ENCODE results near the gene PCMTD2. TPM values are rescaled to one million over a fixed set of nuclear protein-coding genes. Genes with fewer than 3 reads are reported as not detected.

PCMTD2 gene
- total and polyA plus RNA-seq, 2 of the 13 experiments (the other 11 are each of a cell fraction or from before 2014, with no cell fraction given), result 47.0 to 76.9 TPM

- Histone ChIP-seq H2AFZ (ENCODE audit: low read length) (no peak overlapping the region), H3K9me3 (ENCODE audit: low read length) (no peaks in the 10 kb centered on the region), H3K36me3 (replicated peaks in 1 of 2; ENCODE audit: control insufficient read depth in 1 of 2, insufficient read depth in 2 of 2, low read length in 2 of 2) (no peaks in the 10 kb centered on the region), H3K4me2 (ENCODE audit: low read depth, low read length) (peak overlapping the region; percentile 41), H3K4me3 (replicated peaks in 1 of 3; ENCODE audit: insufficient read depth in 1 of 3, low read depth in 2 of 3, low read length in 3 of 3) (peak overlapping the region in 1 of 3 experiments; percentile 19; a peak in 2 of 6 replicates), H4K20me1 (ENCODE audit: insufficient read depth, low read length) (no peaks in the 10 kb centered on the region), H3K79me2 (ENCODE audit: insufficient read depth, low read length) (no peaks in the 10 kb centered on the region), H3K27ac (ENCODE audit: extremely low read length, insufficient read depth, low read length) (peak overlapping the region; percentile 69), H3K4me1 (ENCODE audit: insufficient read depth, low read length) (peaks cover 90% of the 10 kb centered on the region), H3K27me3 (ENCODE audit: control insufficient read depth in 1 of 2, insufficient read depth in 2 of 2, low read length in 2 of 2) (no peaks in the 10 kb centered on the region), H3K9ac (ENCODE audit: insufficient read depth, low read depth, low read length) (0 out of 2 replicates have a peak overlapping the region, but pooled peaks have one; percentile 0)
- WGBS (ENCODE audit: low lambda C conversion rate), result 69% methylated on average over 7 of the region's 7 CpGs
- ChIA-PET POLR2A (interaction anchor here (0.6 to 9.6 kb wide), 2 partner anchors 16 to 18 kb away, joined by 3 to 157 read pairs; partner anchors contain the start of gene PCMTD2), CTCF (ENCODE audit: low intra/inter-chr PET ratio, low total read pairs) (interaction anchor here (2.9 kb wide), 1 partner anchor 47 kb away, joined by 9 read pairs; no protein-coding TSS in a partner anchor)
- DNase-seq (ENCODE audit: low spot score) (peak; percentile 49), FAIRE-seq (no peak), ATAC-seq (peak; percentile 4; the same call in 2 of the 3 replicates)
- intact Hi-C loops (cut with micrococcal nuclease; ENCODE audit: unreplicated experiment) (loop anchor here (1.0 kb wide), 1 partner anchor 16 kb away; the partner anchor contains the start of gene PCMTD2), in situ Hi-C loops (cut with HindIII; ENCODE audit: extremely low pct_ligation_motif_present, low pct_unique_long_range_greater_than_20kb) (no loop called here)
- BruUV-seq (replicated peaks), result no TSS peak
- TF ChIP-seq MIER3 (CRISPR knock-in tag; IDR thresholded peaks at IDR 0.05; ENCODE audit: borderline replicate concordance) (0 out of 2 replicates have a peak, but pooled peaks have one; percentile 2), TRIM24 (CRISPR knock-in tag; IDR thresholded peaks at IDR 0.05) (0 out of 2 replicates have a peak, but pooled peaks have one; percentile 33), HDAC6 (IDR thresholded peaks at IDR 0.05; ENCODE audit: low read depth, low read length) (no peak), CEBPG (CRISPR knock-in tag; IDR thresholded peaks at IDR 0.05) (peak; percentile 6; the same call in 1 of the 2 replicates), MAZ (IDR thresholded peaks at IDR 0.05; ENCODE audit: borderline replicate concordance, low read depth, low read length) (0 out of 2 replicates have a peak, but pooled peaks have one; percentile 22), MAZ (CRISPR knock-in tag; IDR thresholded peaks at IDR 0.05; ENCODE audit: low read depth) (no peak), SMC3 (IDR thresholded peaks at IDR 0.05; ENCODE audit: low read length) (peak; percentile 51), ZNF430 (CRISPR knock-in tag; IDR thresholded peaks at IDR 0.05) (0 out of 2 replicates have a peak, but pooled peaks have one; percentile 16), NFE2L1 (CRISPR knock-in tag; IDR thresholded peaks at IDR 0.05; ENCODE audit: borderline replicate concordance) (0 out of 2 replicates have a peak, but pooled peaks have one; percentile 2), SSRP1 (CRISPR knock-in tag; IDR thresholded peaks at IDR 0.05) (0 out of 2 replicates have a peak, but pooled peaks have one; percentile 38), IKZF4 (CRISPR knock-in tag; IDR thresholded peaks at IDR 0.05; ENCODE audit: borderline replicate concordance, low read depth, not compliant biosample characterization) (no peak), ATF7-NPFF (CRISPR knock-in tag; IDR thresholded peaks at IDR 0.05; ENCODE audit: low read depth) (0 out of 2 replicates have a peak, but pooled peaks have one; percentile 29), ZNF598 (CRISPR knock-in tag; IDR thresholded peaks at IDR 0.05; ENCODE audit: borderline replicate concordance) (no peak), ZNF891 (CRISPR knock-in tag; IDR thresholded peaks at IDR 0.05) (0 out of 2 replicates have a peak, but pooled peaks have one; percentile 4), ZHX2 (IDR thresholded peaks at IDR 0.05; ENCODE audit: low read depth) (peak; percentile 24; the same call in 1 of the 2 replicates), ZHX2 (CRISPR knock-in tag; IDR thresholded peaks at IDR 0.05; ENCODE audit: borderline replicate concordance) (no peak), XRCC5 (optimal IDR thresholded peaks at IDR 0.05; ENCODE audit: low read length) (peak; percentile 18)
- TF ChIP-seq, protein P1, sequence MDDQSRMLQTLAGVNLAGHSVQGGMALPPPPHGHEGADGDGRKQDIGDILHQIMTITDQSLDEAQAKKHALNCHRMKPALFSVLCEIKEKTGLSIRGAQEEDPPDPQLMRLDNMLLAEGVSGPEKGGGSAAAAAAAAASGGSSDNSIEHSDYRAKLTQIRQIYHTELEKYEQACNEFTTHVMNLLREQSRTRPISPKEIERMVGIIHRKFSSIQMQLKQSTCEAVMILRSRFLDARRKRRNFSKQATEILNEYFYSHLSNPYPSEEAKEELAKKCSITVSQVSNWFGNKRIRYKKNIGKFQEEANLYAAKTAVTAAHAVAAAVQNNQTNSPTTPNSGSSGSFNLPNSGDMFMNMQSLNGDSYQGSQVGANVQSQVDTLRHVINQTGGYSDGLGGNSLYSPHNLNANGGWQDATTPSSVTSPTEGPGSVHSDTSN (CRISPR knock-in tag; IDR thresholded peaks at IDR 0.05; ENCODE audit: borderline replicate concordance), result no peak
Measured at GRCh38 chr20:64238851-64239387, 16.6 kb upstream of the PCMTD2 start.
